CD4-positive, alpha-beta memory T cell (primary cell): ENCODE results near the gene STARD5. TPM values are rescaled to one million over a fixed set of nuclear protein-coding genes. Genes with fewer than 3 reads are reported as not detected.

ENCODE experiments used
- polyA plus RNA-seq, 2 donors: library from polyadenylated mRNA; unstranded; fragments of 300-500 nt; fragmentation: Illumina TruSeq; gene quantifications; one replicate each; pipeline ENCODE4 v1.2.3, GENCODE V29; 2021
- total RNA-seq, 2 experiments: library from RNA; stranded (reverse); gene quantifications; one replicate each; pipeline ENCODE4 v1.2.3, GENCODE V29; 2021

STARD5 gene
- total and polyA plus RNA-seq, 4 experiments from 2014 or later: 1.9 to 8.0 (median 4.4) TPM

Other genes starting within 250 kb of the STARD5 start
- gene CFAP161, start 189.9 kb downstream of the STARD5 start, total RNA-seq: not detected
- gene CFAP161, start 189.9 kb downstream of the STARD5 start, polyA plus RNA-seq: not detected
- gene IL16, start 127.3 kb downstream of the STARD5 start, total RNA-seq: 100 to 1,000 TPM; 392 to 400 TPM
- gene IL16, start 127.3 kb downstream of the STARD5 start, polyA plus RNA-seq: 100 to 1,000 TPM; 190 to 332 TPM
- gene TMC3, start 50.1 kb upstream of the STARD5 start, total RNA-seq: not detected
- gene TMC3, start 50.1 kb upstream of the STARD5 start, polyA plus RNA-seq: under 1 TPM in 1 of 2 donors, not detected in 1; 0.05 TPM